GM12872 (cell line): Measurements from ENCODE around the gene HSPA1A.

Experiments
- TF ChIP-seq, protein P1 (sequence below): IDR thresholded peaks from 3 replicates; pipeline ENCODE4 v1.5.1; 2011; ENCODE audit warnings: low read depth, mild to moderate bottlenecking, low read length, moderate library complexity; ENCODE audit not compliant: insufficient read depth

Gene HSPA1A

DNA sequence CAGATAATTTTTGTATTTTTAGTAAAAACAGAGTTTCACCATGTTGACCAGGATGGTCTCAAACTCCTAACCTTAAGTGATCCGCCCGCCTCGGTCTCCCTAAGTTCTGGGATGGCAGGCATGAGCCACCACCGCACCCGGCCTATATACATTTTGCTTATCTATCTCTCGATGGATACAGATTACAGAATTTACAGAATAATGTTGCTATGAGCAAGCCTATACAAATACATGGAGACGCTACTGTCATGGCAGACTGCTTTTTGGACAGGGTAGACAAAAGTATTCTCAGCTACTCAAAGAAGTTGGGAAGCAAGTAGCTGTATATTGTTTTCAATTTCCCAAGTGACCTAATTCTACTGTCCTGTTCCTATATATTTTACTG is 1.9 kb upstream of the HSPA1A start:
- TF ChIP-seq, protein P1, sequence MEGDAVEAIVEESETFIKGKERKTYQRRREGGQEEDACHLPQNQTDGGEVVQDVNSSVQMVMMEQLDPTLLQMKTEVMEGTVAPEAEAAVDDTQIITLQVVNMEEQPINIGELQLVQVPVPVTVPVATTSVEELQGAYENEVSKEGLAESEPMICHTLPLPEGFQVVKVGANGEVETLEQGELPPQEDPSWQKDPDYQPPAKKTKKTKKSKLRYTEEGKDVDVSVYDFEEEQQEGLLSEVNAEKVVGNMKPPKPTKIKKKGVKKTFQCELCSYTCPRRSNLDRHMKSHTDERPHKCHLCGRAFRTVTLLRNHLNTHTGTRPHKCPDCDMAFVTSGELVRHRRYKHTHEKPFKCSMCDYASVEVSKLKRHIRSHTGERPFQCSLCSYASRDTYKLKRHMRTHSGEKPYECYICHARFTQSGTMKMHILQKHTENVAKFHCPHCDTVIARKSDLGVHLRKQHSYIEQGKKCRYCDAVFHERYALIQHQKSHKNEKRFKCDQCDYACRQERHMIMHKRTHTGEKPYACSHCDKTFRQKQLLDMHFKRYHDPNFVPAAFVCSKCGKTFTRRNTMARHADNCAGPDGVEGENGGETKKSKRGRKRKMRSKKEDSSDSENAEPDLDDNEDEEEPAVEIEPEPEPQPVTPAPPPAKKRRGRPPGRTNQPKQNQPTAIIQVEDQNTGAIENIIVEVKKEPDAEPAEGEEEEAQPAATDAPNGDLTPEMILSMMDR, result no peak

DNA sequence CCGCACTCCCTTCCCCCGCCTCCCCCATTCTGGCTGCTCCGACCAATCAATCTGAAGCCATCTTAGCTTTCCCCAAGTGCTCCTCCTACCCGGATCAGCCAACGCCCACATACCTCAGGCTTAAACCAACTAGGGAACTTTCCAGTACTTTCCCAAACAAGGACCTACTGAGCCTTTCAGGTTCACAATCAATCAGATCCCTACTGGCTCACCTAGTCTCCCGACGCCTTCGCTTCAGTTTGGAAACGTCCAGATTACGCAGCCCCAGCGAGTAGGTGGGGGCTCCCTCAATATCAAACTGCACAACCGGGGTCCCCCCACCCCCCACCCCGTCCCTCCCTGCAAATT is 692 bp upstream of the HSPA1A start:
- TF ChIP-seq, protein P1, result no peak

DNA sequence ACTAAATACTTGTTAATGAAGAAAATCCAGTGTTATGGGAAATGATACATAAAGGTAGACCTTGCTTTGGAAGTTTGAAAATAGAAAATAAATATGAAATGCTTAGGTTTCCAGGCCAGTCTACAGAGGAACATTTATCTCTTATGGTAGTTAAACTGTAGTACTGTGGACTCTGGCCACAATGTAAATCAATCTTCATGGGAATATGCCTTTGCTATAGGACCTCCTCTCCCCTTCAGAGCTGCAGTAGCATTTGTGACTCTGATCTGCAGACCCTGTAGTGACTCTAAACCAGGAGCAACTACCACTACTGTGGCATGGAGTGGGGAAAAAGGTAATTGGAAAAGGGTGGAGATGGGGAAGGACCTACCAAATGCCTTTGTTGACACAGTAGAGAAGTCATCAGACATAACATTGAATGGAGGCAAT is 4.5 kb downstream of the HSPA1A start:
- TF ChIP-seq, protein P1, result no peak

DNA sequence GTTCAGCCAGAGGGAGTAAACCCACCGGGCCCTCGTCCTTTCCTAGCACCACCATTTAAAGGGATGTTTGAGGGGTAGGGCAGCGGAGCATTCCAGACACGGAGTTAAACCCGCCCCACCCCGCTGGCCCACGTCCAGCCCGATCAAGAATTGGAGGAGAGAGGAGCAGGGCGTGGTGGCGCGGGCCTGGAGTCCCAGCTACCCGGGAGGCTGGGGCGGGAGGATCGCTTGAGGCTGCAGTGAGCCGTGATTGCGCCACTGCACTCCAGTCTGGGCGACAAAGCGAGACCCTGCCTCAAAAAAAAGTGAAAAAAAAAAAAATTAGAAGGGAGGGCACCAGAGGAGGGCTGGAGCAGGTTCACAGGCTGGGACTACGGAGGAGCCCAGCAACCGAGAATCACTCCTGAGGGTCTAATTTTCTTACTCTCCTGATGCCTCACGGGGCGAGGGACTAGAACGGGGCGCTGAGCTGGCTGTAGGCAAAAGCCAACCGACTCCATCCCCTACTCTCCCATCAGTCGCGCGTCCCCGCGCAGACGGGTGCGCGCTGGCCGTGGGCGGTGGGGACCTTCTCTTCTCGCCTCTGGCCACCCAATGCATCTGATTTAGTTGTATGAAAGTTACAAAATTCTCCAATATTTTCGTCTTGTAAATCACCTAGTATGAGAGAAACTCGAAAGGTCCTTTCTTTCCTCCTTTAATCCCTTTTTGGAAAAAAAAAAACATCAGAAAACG is 6.1 kb downstream of the HSPA1A start:
- TF ChIP-seq, protein P1, result no peak

DNA sequence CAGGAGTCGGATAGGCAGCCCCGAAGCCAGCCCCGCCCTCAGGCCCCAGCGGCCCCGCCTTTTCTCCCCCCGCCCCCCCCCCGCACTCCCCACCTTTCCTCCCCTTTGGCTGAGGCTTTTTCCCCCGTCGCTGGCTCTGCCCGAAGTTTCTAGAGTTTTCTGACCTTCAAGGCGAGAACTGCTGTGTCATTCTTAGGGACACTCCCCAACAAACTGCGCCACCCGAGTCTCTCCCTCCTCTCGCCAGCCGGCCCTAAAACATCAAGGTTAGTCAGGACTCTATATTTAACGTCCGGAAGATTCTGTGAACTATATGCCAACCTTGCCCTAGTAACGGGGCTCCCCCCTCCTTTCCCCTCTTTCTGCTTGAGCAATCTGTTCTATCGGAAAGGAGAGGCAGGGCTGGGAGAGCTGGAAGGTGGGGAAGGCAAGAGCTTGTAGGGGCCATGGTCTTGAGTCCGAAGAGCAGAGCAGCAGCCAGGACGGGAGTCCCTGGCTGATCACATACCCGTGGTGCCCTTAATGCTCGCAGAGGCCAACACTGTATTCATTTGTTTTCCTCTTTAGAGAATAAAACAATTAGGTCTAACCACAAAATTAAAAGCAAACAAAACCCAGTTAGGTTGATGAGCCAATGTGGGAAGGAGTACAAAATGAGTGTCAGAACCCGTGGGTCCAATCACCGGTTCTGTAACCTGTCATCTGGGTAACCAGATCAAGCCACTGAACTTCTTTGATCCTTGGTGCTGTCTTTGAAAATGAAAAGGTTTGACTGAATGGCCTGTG is 6.9 kb downstream of the HSPA1A start:
- TF ChIP-seq, protein P1, result no peak

DNA sequence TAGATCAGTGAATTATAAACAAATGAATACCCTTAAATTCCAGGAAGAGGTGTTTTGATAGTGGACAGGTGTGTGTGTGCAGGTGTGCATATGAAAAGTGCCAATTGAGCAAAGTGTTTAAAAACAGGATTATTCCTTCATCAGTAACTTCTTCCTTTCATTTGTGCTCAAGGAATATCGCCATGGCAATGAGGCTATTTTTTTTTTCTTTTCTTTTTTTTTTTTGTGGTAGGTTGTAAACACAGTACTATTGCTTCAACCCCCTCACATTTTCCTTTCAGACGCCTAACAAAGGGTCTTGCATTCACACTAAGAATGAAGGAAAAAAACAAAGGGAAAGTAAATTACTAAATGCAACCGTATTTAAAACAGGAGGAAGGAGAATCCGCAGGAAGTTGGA is 10.2 kb downstream of the HSPA1A start:
- TF ChIP-seq, protein P1, result no peak

DNA sequence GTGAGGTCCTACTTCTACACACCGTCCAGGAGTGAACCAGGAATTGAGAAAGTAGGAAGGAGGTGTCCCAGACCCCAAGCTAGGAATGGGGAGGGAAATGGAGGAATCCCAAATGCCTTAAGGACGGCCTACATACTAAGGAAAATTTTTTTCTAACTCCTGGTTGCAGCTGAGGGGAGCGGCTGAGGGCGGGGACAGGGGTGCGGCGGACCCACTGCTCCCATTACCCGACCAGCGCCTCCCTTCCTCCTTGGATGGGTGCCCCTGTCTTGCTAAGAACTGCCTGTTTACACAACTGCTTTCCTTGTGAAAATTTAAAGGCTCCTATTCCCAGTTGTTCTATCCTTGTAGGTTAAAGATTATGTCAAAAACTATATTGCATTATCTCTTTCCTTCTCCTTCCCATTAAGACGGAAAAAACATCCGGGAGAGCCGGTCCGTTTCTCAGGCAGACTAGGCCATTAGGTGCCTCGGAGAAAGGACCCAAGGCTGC is 11.5 kb downstream of the HSPA1A start:
- TF ChIP-seq, protein P1, result no peak
